ENCODE data around the gene AADACL4. TPM values are rescaled to one million over a fixed set of nuclear protein-coding genes. Genes with fewer than 3 reads are reported as not detected.

Gene AADACL4
- total RNA-seq, 1 donor from 2014 or later: not detected

DNA sequence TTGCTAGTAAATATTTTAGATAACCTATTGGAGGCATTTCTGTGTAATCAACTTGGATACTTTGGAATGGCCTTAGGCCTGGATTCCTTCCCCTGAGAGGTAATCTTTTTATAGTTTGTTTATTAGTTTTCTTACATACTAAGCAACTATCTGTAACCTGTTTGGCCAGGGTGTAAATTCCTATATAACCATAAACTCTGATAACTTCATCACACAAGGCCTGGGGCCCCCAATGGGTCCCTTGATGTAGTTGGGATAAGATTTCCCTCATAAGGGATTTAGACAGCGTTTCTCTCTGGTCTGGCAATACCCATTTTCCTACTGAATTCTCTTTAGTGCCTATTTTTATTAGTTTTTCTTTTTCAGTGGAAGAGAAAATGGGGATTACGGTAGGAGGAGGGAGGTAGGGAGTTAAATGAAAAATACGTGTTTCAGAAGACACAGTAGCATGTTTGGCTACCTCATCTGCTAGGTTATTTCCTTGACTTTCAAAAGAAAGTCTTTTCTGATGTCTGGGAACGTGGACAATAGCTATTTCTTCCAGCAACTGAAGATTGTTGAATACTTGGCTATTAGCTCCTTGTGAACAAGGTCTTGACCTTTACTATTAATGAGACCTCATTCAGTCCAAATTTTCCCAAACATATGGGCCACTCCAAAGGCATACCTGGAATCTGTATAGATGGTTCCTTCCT is 64.7 kb downstream of the AADACL4 start:
- Histone ChIP-seq H3K9me3 (ENCODE audit: insufficient read depth, low read depth, low read length) (peaks cover 4% of the 10 kb centered on the region), H3K4me2 (ENCODE audit: low read length) (no peak overlapping the region), H3K27ac (ENCODE audit: low read depth, low read length) (no peak overlapping the region), H3K4me3 (ENCODE audit: insufficient read depth, low read depth, low read length) (no peak overlapping the region), H3K4me1 (ENCODE audit: insufficient read depth, low read length) (no peaks in the 10 kb centered on the region), H2AFZ (ENCODE audit: low read depth, low read length) (no peak overlapping the region), H3K9ac (ENCODE audit: low read length) (no peak overlapping the region), H3K79me2 (ENCODE audit: insufficient read depth, low read length) (no peaks in the 10 kb centered on the region), H4K20me1 (ENCODE audit: insufficient read depth, low read length) (no peaks in the 10 kb centered on the region), H3K27me3 (ENCODE audit: insufficient read depth, low read length) (no peaks in the 10 kb centered on the region), H3K36me3 (ENCODE audit: insufficient read depth, low read length) (no peaks in the 10 kb centered on the region)
- Mint-ChIP-seq H3K27ac (ENCODE audit: unreplicated experiment) (no peak overlapping the region), H3K36me3 (ENCODE audit: low read depth, unreplicated experiment) (peaks cover 1% of the 10 kb centered on the region), H3K9me3 (ENCODE audit: unreplicated experiment) (peaks cover 10% of the 10 kb centered on the region), H3K27me3 (ENCODE audit: low read depth, unreplicated experiment) (no peaks in the 10 kb centered on the region), H3K4me3 (ENCODE audit: unreplicated experiment) (no peak overlapping the region), H3K4me1 (ENCODE audit: low read depth, unreplicated experiment) (peaks cover 16% of the 10 kb centered on the region)
- DNase-seq (ENCODE audit: low read depth) (no peak), FAIRE-seq (no peak)
- TF ChIP-seq EZH2 (IDR thresholded peaks at IDR 0.05; ENCODE audit: insufficient read depth, low read length): no peak
- TF ChIP-seq CTCF (IDR thresholded peaks at IDR 0.05; ENCODE audit: insufficient read depth, low read depth, low read length): no peak

- H3K9me3 ChIP-seq (ENCODE audit: insufficient read depth, low read depth, low read length): peaks cover 4% of the 10 kb centered on the region
- no peaks in the 10 kb centered on the region for H3K36me3 ChIP-seq (ENCODE audit: insufficient read depth, low read length)
- Mint-ChIP-seq H3K9me3 (ENCODE audit: unreplicated experiment) (peaks cover 7% of the 10 kb centered on the region), H3K27me3 (ENCODE audit: low read depth, unreplicated experiment) (no peaks in the 10 kb centered on the region), H3K4me1 (ENCODE audit: low read depth, unreplicated experiment) (peaks cover 16% of the 10 kb centered on the region), H3K27ac (ENCODE audit: unreplicated experiment) (no peak overlapping the region), H3K4me3 (ENCODE audit: unreplicated experiment) (no peak overlapping the region), H3K36me3 (ENCODE audit: low read depth, unreplicated experiment) (peaks cover 1% of the 10 kb centered on the region)
- DNase-seq (ENCODE audit: low read depth): no peak
- no peak for FAIRE-seq
- no peaks in the 10 kb centered on the region for H4K20me1 ChIP-seq (ENCODE audit: insufficient read depth, low read length)
- no peak overlapping the region for H3K9ac ChIP-seq (ENCODE audit: low read length)
- no peak for TF ChIP-seq EZH2 (IDR thresholded peaks at IDR 0.05; ENCODE audit: insufficient read depth, low read length)
- TF ChIP-seq CTCF (IDR thresholded peaks at IDR 0.05; ENCODE audit: insufficient read depth, low read depth, low read length): no peak
- no peak overlapping the region for H3K4me3 ChIP-seq (ENCODE audit: insufficient read depth, low read depth, low read length)
- H3K4me1 ChIP-seq (ENCODE audit: insufficient read depth, low read length): no peaks in the 10 kb centered on the region
- H3K27ac ChIP-seq (ENCODE audit: low read depth, low read length): no peak overlapping the region
- no peaks in the 10 kb centered on the region for H3K27me3 ChIP-seq (ENCODE audit: insufficient read depth, low read length)
- no peak overlapping the region for H2AFZ ChIP-seq (ENCODE audit: low read depth, low read length)
- H3K79me2 ChIP-seq (ENCODE audit: insufficient read depth, low read length): no peaks in the 10 kb centered on the region
- H3K4me2 ChIP-seq (ENCODE audit: low read length): no peak overlapping the region
Observed at GRCh38 chr1:12709091-12709491, 65.2 kb downstream of the AADACL4 start.

GRCh38 chr1:12709696-12710095 is 65.8 kb downstream of the AADACL4 start:
- TF ChIP-seq CTCF (IDR thresholded peaks at IDR 0.05; ENCODE audit: insufficient read depth, low read depth, low read length) (no peak), EZH2 (IDR thresholded peaks at IDR 0.05; ENCODE audit: insufficient read depth, low read length) (no peak)
- DNase-seq (ENCODE audit: low read depth): no peak
- no peaks in the 10 kb centered on the region for H3K27me3 ChIP-seq (ENCODE audit: insufficient read depth, low read length)
- H3K36me3 Mint-ChIP-seq (ENCODE audit: low read depth, unreplicated experiment): peaks cover 1% of the 10 kb centered on the region
- FAIRE-seq: no peak
- no peaks in the 10 kb centered on the region for H3K27me3 Mint-ChIP-seq (ENCODE audit: low read depth, unreplicated experiment)
- no peak overlapping the region for H3K27ac Mint-ChIP-seq (ENCODE audit: unreplicated experiment)
- peaks cover 16% of the 10 kb centered on the region for H3K4me1 Mint-ChIP-seq (ENCODE audit: low read depth, unreplicated experiment)
- H4K20me1 ChIP-seq (ENCODE audit: insufficient read depth, low read length): no peaks in the 10 kb centered on the region
- no peak overlapping the region for H3K9ac ChIP-seq (ENCODE audit: low read length)
- H3K4me3 Mint-ChIP-seq (ENCODE audit: unreplicated experiment): no peak overlapping the region
- H3K4me2 ChIP-seq (ENCODE audit: low read length): no peak overlapping the region
- H2AFZ ChIP-seq (ENCODE audit: low read depth, low read length): no peak overlapping the region
- no peak overlapping the region for H3K4me3 ChIP-seq (ENCODE audit: insufficient read depth, low read depth, low read length)
- no peak overlapping the region for H3K27ac ChIP-seq (ENCODE audit: low read depth, low read length)
- H3K36me3 ChIP-seq (ENCODE audit: insufficient read depth, low read length): no peaks in the 10 kb centered on the region
- H3K79me2 ChIP-seq (ENCODE audit: insufficient read depth, low read length): no peaks in the 10 kb centered on the region
- H3K9me3 ChIP-seq (ENCODE audit: insufficient read depth, low read depth, low read length): peaks cover under 1% of the 10 kb centered on the region
- no peaks in the 10 kb centered on the region for H3K4me1 ChIP-seq (ENCODE audit: insufficient read depth, low read length)
- H3K9me3 Mint-ChIP-seq (ENCODE audit: unreplicated experiment): peaks cover 6% of the 10 kb centered on the region
